Thymus (tissue), 2 donors: ENCODE results near the gene SLC22A12. TPM values are rescaled to one million over a fixed set of nuclear protein-coding genes. Genes with fewer than 3 reads are reported as not detected.

Experiments
- polyA plus RNA-seq: library from polyadenylated mRNA; stranded (reverse); fragments of 200-250 nt; gene quantifications from one replicate; pipeline ENCODE4 v1.2.3, GENCODE V29; 2013
- total RNA-seq: library from RNA; stranded (reverse); fragments of 120-200 nt; gene quantifications from one replicate; pipeline ENCODE4 v1.2.4, GENCODE V29; 2013
- donor health status: healthy.

The SLC22A12 gene
- total and polyA plus RNA-seq, 2 donors, result not detected

Other genes starting within 250 kb of the SLC22A12 start
- 17.8 TPM for gene RPS6KA4, start 232.1 kb upstream of the SLC22A12 start, total RNA-seq
- gene RPS6KA4, start 232.1 kb upstream of the SLC22A12 start, polyA plus RNA-seq, result 24.6 TPM
- gene SLC22A11, start 35.3 kb upstream of the SLC22A12 start, total RNA-seq, result under 0.01 TPM
- 0.16 TPM for gene SLC22A11, start 35.3 kb upstream of the SLC22A12 start, polyA plus RNA-seq
- gene NRXN2, start 132.0 kb downstream of the SLC22A12 start, total RNA-seq, result 0.85 TPM
- 1.6 TPM for gene NRXN2, start 132.0 kb downstream of the SLC22A12 start, polyA plus RNA-seq
- gene RASGRP2, start 152.9 kb downstream of the SLC22A12 start, total RNA-seq, result 38.1 TPM
- 227 TPM for gene RASGRP2, start 152.9 kb downstream of the SLC22A12 start, polyA plus RNA-seq
- gene PYGM, start 168.8 kb downstream of the SLC22A12 start, total RNA-seq, result 1.0 TPM
- 3.5 TPM for gene PYGM, start 168.8 kb downstream of the SLC22A12 start, polyA plus RNA-seq
- gene SF1, start 187.3 kb downstream of the SLC22A12 start, total RNA-seq, result 49.5 TPM
- gene SF1, start 187.3 kb downstream of the SLC22A12 start, polyA plus RNA-seq, result 134 TPM
- 23.9 TPM for gene MAP4K2, start 212.0 kb downstream of the SLC22A12 start, total RNA-seq
- 37.6 TPM for gene MAP4K2, start 212.0 kb downstream of the SLC22A12 start, polyA plus RNA-seq
- gene MEN1, start 219.3 kb downstream of the SLC22A12 start, total RNA-seq, result 10.8 TPM
- gene MEN1, start 219.3 kb downstream of the SLC22A12 start, polyA plus RNA-seq, result 33.4 TPM